GM12875 (cell line): ENCODE measurements around the gene GRIK3.
"Not testable (repeated sequence)": the region's sequence is repeated elsewhere in the genome, so short reads cannot be mapped to it uniquely, and the experiment has no call there.

ENCODE experiments used
- H3K4me3 ChIP-seq: one replicate; pipeline ENCODE4 v1.5.1; 2011; ENCODE audit warnings: low read depth, low read length, control low read depth
- TF ChIP-seq, protein P1 (sequence below): IDR thresholded peaks from 2 replicates; pipeline ENCODE4 v1.5.1; 2011; ENCODE audit warnings: low read depth, mild to moderate bottlenecking, control low read depth, inconsistent platforms, low read length, moderate library complexity, borderline replicate concordance; ENCODE audit not compliant: insufficient read depth

The GRIK3 gene

DNA sequence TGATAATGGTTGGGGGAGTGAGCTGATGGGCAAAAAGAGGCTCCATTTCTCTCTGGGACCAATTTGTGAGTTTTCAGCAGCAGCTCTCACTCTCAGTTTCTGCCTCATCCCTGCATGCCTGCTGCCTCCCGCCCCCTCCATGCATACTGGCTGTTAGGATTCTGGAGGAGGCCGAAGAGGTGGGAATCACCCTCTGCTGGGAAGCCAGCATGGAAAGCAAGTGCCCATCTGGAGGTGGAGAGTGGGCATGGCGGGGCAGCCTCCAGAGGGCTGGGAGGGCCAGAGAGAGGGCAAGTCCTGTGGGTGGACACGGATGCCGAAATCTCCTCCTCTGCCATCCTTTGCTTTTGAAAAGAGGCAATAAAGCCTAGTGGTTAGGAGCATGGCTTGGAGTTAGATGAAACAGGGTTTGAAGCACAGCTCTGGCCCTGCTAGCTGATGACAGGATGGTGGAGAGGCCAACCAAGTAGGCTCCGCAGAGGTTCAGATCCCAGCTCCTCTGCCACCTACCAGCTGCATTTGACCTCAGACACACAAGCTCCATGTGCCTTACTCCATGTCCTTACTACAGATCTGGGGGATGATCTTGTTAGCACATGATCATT is 113.4 kb downstream of the GRIK3 start:
- H3K4me3 ChIP-seq: no peak overlapping the region
- TF ChIP-seq, protein P1, sequence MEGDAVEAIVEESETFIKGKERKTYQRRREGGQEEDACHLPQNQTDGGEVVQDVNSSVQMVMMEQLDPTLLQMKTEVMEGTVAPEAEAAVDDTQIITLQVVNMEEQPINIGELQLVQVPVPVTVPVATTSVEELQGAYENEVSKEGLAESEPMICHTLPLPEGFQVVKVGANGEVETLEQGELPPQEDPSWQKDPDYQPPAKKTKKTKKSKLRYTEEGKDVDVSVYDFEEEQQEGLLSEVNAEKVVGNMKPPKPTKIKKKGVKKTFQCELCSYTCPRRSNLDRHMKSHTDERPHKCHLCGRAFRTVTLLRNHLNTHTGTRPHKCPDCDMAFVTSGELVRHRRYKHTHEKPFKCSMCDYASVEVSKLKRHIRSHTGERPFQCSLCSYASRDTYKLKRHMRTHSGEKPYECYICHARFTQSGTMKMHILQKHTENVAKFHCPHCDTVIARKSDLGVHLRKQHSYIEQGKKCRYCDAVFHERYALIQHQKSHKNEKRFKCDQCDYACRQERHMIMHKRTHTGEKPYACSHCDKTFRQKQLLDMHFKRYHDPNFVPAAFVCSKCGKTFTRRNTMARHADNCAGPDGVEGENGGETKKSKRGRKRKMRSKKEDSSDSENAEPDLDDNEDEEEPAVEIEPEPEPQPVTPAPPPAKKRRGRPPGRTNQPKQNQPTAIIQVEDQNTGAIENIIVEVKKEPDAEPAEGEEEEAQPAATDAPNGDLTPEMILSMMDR: no peak

DNA sequence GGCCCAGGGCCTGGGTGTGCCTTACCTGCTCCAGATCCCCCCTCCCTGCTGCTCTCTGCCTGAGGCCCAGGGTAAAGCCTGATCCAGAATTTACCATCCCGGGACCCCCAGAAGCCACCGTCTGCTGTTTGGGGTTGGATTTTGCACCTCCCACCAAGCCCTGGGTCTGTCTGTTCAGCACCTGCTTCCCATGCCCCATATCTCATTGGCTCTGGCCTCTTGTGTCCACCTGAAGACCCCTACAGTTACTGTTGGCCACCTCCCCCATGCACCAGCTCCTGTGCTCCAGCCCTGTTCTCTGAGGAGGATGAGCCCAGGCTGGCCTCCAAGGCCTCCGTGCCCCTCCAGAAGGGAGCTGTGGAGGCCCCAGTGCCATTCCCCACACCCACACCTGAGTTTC is 113.9 kb downstream of the GRIK3 start:
- TF ChIP-seq, protein P1: no peak
- H3K4me3 ChIP-seq: no peak overlapping the region

DNA sequence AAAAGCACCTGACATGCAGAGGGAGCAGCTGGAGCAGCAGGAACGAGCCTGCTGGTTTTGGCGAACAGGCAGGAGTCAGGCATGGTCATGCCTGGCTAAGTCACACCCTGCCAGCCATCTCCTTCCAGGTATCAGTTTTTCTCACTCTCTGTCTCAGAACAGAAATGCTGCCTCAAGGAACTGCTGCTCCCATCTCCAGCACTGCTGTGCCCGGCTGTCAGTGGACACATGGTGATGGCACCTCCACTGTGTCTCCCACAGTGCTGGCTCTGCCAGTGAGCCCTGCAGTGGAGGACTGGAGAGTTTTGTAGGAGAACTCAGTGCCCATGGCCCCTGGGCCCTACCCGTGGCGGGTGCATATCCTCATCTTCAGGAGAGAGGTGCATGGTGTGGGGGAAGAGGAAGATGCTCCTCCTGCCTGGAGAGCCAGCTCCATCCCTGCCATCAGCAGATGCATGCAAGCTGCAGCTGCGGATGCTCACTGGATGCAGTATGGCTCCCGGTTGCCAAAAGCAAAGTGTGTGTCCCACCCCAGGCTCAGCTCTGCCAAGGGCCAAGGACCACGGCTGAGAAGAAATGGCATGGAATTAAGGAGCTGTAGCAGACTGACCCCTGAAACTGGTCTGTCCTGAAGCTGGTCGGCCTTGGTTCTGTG is 114.7 kb downstream of the GRIK3 start:
- TF ChIP-seq, protein P1: no peak
- H3K4me3 ChIP-seq: no peak overlapping the region

DNA sequence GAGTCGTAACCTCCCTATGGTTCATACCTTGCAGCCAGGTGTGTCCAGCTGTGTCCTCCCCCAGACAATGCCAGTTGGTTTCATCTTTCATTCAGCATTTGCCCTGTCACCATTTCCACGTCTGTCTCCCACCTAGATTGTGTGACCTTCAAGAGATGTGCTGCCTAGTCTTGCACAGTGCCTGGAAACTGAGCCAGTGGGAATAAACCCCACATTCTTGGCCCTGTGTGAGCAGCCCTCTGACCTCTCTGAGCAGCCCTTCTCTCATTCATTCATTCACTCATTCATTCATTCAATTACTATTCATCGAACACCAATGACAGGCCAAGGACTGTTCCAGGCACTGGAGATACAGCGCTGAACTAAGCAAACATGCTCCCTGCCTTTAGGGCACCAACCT is 115.7 kb downstream of the GRIK3 start:
- TF ChIP-seq, protein P1: no peak
- H3K4me3 ChIP-seq: no peak overlapping the region

DNA sequence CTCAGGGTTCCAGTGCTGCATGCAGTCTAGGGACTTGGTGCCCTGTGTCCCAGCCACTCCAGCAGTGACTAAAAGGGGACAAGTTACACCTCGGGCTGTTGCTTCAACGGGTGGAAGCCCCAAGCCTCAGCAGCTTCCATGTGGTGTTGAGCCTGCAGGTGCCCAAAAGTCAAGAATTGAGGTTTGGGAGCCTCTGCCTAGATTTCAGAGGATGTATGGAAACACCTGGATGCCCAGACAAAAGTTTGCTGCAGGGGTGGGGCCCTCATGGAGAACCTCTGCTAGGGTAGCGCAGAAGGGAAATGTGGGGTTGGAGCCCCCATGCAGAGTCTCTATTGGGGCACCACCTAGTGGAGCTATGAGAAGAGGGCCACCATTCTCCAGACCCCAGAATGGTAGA is 117.8 kb downstream of the GRIK3 start:
- not testable (repeated sequence) for H3K4me3 ChIP-seq

DNA sequence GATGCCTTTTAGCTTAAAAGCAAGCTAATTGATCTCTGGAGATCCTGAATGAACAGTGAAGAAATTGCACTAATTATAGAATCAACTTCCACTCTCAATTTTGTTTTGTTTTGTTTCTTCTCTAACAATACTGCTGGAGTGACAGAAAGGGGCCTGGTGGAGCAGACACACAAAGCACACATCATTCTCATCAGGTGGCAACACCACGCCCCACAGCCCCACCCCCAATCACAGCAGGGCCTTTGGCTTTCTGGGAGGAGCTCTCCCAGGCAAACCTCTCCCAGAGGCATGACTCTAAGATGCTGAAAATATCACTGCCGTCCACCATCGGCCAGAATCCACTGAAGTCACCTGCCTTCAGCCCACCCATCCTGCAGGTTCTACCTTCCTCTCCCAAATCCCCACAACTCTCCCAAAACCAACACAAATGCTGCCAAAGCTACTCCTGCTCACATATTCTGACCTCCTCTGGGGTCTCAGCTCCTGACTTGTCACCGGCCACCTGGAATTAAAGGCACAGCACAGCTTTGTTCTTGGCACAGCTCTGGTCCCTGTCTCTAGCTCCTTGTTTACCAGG is 120.7 kb downstream of the GRIK3 start:
- H3K4me3 ChIP-seq: no peak overlapping the region
- TF ChIP-seq, protein P1: no peak

DNA sequence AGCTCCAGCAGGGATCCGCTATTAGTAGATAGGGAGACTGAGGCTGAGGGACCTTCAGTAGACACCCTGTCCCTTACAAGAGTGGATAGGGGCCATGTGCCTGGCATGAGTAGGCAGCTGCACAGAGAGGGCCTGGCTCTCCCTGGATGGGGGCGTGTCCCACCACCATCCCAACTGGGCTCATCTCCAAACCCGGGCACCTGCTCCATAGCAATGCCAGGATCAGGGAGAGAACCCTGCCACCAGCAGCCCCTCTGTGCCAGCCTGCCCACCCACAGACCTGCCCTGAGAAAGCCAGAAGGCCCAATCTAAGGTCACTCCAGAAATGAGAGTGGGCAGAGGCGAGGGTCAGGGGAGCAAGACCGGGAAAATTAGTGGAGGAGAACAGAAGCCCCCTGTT is 121.3 kb downstream of the GRIK3 start:
- TF ChIP-seq, protein P1: no peak
- no peak overlapping the region for H3K4me3 ChIP-seq
